Myocyte (in vitro differentiated cells): ENCODE results near the gene FXYD4. TPM values are rescaled to one million over a fixed set of nuclear protein-coding genes. Genes with fewer than 3 reads are reported as not detected.

Source experiments
- DNase-seq: peaks from one replicate; pipeline ENCODE4 v3.0.0-alpha.2; 2012; ENCODE audit warnings: low read depth
- total RNA-seq: library from RNA; depleted of rRNA; stranded (reverse); fragments of >200 nt; gene quantifications from 2 replicates; pipeline ENCODE4 v1.2.3, GENCODE V29; 2014

FXYD4 gene
- total RNA-seq, 1 donor from 2014 or later: 6.1 TPM

- DNase-seq: peak; percentile 16
Observed at GRCh38 chr10:43344051-43344450, 27.4 kb upstream of the FXYD4 start.

- DNase-seq: no peak
Observed at GRCh38 chr10:43347997-43348396, 23.4 kb upstream of the FXYD4 start.

- DNase-seq: peak; percentile 83
Observed at GRCh38 chr10:43348511-43349312, 22.7 kb upstream of the FXYD4 start.

GRCh38 chr10:43350156-43350555 is 21.3 kb upstream of the FXYD4 start:
- no peak for DNase-seq

- no peak for DNase-seq
Observed at GRCh38 chr10:43350686-43351085, 20.8 kb upstream of the FXYD4 start.

GRCh38 chr10:43351301-43351700 is 20.1 kb upstream of the FXYD4 start:
- DNase-seq: no peak

GRCh38 chr10:43352951-43353350 is 18.5 kb upstream of the FXYD4 start:
- no peak for DNase-seq

- DNase-seq: no peak
Observed at GRCh38 chr10:43353495-43354329, 17.7 kb upstream of the FXYD4 start.

- no peak for DNase-seq
Observed at GRCh38 chr10:43354330-43354635, 17.2 kb upstream of the FXYD4 start.

- DNase-seq: no peak
Observed at GRCh38 chr10:43354879-43355380, 16.5 kb upstream of the FXYD4 start.

GRCh38 chr10:43355749-43356371 is 15.6 kb upstream of the FXYD4 start:
- DNase-seq: peak; percentile 11

- no peak for DNase-seq
Observed at GRCh38 chr10:43360086-43360485, 11.3 kb upstream of the FXYD4 start.

- DNase-seq: no peak
Observed at GRCh38 chr10:43361547-43362190, 9.8 kb upstream of the FXYD4 start.

GRCh38 chr10:43362191-43362839 is 9.1 kb upstream of the FXYD4 start:
- peak; percentile 41 for DNase-seq

- no peak for DNase-seq
Observed at GRCh38 chr10:43365001-43365400, 6.4 kb upstream of the FXYD4 start.

- no peak for DNase-seq
Observed at GRCh38 chr10:43369921-43370320, 1.5 kb upstream of the FXYD4 start.

- DNase-seq: no peak
Observed at GRCh38 chr10:43370671-43371215, 693 bp upstream of the FXYD4 start.

GRCh38 chr10:43372765-43373361 is 1.4 kb downstream of the FXYD4 start:
- peak; percentile 87 for DNase-seq

GRCh38 chr10:43373461-43373860 is 2.0 kb downstream of the FXYD4 start:
- no peak for DNase-seq

GRCh38 chr10:43374194-43374593 is 2.8 kb downstream of the FXYD4 start:
- DNase-seq: no peak
